Activated CD4-positive, alpha-beta T cell treated with anti-CD3 and anti-CD28 coated beads, Interleukin-2, amount 50 U/mL, for 1 hour (primary cell): ENCODE measurements around the gene MRPL24.
"Not testable (repeated sequence)": the region's sequence is repeated elsewhere in the genome, so short reads cannot be mapped to it uniquely, and the experiment has no call there.

Experiments used
- DNase-seq: peaks from one replicate; pipeline ENCODE4 v3.0.0-alpha.2; 2020

The MRPL24 gene

DNA sequence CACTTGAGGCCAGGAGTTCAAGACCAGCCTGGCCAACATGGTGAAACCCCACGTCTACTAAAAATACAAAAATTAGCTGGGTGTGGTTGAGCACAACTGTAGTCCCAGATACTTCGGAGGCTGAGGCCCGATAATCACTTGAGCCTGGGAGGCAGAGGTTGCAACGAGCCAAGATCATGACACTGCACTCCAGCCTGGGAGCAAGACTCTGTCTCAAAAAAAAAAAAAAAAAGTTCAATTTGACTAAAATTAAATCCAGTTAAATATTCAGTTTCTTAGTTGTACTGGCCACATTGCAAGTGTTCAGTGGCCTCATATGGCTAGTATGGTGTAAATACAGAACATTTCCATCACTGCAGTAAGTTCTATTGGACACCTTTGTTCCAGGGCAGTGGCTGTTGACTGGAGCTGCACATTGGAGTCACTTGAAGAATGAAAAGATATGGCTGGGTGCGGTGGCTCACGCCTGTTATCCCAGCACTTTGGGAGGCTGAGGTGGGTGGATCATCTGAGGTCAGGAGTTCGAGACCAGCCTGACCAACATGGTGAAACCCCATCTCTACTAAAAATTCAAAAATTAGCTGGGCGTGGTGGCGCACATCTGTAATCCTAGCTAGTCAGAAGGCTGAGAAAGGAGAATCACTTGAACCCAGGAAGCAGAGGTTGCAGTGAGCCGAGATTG, 16.8 kb upstream of the MRPL24 start:
- DNase-seq: not testable (repeated sequence)

DNA sequence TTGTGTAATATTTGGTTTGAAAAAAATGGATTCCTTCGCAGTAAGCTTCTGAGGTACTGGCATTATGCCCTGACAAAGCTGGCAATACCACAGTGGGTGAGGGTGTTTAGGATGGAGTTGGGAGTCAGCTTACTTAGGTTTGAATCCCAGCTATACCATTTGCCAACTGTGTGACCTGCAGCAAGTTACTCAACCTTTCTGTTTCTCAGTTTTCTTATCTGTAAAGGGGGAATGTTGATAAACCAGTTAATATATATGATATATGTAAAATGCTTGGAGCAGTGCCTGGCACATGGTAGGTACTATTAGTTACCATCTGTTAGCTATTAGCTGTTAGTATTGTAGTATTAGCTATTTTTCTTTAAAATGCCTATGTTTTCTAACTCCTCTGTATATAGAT, 15.5 kb upstream of the MRPL24 start:
- DNase-seq: no peak

DNA sequence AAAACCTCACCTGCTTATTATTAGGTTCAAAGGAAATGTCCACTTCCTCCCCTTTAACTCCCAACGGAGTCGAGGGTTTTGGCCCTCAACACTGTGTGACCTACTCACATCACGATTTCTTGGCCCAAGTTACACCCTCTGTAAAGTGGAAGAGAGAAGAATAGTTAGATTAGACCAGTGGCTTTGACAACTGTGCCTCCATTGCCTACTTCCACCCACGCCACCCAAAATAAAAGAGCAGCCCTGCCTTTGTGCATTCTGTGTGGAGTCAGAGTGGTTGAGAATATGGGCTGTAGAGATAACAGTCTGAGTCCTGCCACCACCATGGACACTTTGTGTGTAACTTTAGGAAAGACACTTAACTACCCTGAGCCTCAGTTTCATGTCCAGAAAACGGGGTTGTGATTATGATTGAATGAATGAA, 14.7 kb upstream of the MRPL24 start:
- DNase-seq: no peak

DNA sequence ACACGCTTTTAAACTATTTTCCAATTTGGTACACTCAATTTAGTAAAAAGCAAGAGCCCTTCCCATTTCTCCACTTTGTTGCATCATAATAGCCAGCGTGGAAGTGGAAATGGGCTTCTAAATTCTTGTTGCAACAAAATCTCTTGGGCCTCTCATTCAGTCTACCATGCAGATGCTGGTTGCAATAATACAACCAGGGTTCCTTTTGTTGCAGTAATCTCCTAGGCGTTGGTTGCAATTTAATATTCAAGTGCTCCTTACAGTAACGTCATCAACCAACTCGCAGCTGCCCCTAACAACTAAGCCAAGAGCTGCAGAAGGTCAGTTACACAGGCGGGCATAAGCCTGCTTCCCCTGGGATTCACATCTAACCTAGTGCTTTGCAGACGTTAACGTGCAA, 13.3 kb upstream of the MRPL24 start:
- no peak for DNase-seq

DNA sequence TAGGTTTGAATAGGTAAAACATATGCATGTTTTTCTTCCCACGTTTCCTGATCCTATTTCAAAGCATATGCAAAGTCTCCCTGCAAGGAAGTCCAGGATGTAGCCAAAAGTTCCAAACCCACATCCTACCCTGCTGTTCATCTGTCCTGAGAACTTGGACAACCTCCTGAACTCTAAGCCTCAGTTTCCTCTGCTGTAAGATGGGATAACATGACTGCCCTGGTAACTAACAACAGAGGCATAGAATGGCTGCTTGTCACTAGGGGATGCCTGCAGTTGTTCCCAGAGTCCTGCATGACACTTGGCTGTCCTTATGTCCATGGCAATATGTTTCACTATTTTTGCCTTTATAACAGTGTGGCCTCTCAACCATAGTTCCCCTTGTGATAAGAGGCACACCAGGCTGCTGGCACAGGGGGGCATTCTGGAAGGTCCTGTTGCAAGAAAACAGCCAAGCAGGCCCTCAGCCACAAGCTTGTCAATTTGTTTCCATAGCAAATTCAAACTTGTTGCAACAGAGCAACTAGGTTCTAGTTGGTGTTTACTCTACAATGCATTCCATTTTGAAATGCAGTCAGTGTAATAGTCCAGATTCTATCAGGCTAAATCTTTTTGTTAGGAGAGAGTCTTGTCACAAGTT, 12.1 kb upstream of the MRPL24 start:
- DNase-seq: no peak

DNA sequence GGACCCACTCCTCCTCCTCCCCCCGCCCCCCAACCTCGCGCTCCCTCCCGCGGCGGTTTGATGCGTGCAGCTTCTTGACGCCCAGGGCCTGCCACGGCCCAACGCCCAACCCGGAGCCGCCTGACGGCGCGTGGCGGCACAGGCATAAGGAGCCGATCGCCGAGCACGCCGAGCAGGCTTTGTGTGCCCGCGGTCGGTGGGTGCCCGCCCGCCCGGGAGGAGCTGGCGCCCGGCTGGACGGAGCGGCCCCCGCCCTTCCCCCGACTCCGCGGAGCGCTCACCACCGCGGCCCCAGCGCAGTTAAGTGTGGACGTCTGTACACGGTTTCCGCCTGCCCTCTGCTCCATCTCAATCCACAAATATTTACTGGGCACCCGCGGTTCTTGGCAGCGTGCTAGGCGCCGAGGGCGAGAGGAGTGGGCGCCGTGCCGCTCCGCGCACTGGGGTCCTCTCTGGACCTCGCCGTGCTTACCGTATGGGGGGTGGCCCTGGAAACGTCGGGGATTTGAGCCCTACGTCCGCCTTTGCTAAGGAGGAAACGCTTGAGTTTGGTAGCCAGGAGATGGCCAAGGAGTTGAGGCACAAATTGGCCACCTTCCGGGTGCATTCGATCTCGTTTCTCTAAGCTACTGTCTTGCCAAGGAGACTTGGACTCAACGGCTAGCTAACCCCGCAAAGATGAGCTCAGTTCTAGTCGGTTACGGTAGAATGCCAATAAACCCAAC, 11.0 kb upstream of the MRPL24 start:
- peak; percentile 97 for DNase-seq

DNA sequence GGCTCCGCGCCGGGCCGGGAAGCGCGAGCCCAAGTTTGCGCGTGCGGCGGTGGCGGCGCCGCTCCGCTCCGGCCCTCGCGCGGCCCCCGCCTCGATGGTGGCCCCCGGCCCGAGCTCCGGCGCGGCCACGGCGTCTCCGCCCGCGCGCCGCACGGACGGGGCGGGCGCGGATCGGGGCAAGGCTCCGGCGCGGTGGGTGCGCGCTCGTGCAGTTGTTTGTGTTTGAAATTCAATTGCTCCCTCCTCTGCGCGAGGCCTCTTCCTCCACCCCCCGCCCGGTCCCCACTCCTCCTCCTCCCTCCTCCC, 10.5 kb upstream of the MRPL24 start, which contains the start of gene HDGF:
Gene HDGF (minus strand): TSS at position 225 of the 306 bp plus-strand sequence. CDS start 246 bp downstream, outside the sequence.
- DNase-seq: no peak

DNA sequence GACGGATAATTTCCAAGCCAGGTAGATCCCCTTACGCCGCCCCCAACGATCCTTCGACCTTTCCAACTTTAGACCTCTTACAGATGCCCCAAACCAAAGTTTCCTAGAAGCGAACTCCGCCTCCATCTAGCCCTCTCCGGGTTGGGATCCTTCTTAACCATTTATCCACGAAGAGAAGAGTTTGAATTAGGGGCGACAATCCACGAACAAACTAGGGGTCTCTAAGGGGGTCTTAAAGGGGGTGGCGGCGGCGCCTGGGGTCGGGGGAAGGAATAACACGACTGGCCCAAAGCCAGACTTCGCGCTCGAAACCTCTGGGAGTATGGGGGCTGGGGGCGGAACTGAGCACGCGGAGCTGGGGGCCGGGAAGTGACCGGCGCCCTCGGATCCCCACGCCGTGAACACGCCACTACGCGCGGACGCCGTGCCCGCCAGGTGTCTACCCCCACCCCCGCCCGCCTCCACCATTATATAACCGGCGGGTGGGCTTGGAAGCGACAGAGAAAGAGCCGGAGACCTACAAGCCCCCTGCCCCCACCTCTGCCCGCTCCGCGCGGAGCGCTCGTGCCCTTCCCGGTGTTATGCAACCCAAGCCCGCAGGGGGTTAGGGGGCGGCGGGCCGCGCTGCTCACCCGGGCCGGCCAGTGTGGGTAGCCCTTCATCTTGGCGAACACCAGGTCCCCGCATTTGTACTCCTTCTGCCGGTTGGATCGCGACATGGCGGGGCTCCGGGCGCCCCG, 10.0 kb upstream of the MRPL24 start:
- peak; percentile 33 for DNase-seq

DNA sequence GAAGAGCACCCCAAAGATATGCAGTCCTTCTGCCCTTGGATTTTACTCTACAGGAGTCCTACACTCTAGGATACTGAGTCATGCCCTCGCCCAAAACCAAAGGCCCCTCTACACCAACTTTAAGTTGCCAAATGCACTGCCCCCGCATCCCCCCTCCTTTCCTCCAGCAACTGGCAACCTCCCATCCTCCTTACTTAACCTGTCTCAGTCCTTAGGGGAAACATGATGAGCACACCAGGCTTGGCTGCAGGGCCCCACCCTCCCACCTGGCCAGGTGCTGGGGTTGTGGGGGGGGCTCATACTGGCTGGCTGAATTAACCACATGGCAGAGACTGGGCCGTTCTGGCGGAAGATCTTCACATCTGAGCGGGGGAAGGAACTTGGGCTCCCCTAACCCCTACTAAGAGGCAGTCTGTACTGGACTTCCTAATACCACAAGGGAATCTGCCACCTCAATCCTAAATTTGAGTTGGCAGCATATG, 9.3 kb upstream of the MRPL24 start:
- DNase-seq: no peak

DNA sequence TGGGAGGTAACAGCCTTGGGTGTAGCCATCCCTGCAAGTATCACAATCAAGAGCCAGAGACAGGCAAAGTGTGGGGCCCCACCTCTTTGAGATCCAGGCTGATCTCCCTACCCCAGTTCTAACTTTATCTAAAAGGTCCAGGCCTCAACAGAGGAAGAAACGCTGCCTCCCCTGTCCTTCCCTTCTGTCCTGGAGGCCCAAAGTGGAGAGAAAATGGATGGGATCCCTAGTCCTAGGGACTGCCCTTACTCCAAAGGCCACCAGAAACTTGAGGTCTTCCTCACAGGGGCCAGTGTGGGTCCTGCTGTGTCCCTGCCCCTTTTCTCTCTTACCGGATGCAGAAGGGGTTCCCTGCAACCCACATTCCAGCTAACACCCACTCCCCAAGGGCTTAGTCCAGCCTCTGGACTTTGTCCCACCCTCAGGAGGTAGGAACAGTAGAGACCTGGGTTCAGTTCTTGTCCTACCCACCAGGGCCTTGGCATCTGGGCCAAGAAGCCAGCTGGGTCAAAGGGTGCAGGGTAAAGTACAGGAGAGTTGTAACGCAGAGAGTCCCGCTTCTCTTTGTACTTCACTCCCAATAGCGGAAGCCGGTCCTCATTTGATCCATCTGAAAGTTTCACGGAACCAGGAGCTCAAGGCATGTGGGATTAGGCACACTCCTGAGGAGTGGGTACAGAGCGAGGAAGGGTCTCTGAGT, 8.7 kb upstream of the MRPL24 start:
- DNase-seq: no peak

DNA sequence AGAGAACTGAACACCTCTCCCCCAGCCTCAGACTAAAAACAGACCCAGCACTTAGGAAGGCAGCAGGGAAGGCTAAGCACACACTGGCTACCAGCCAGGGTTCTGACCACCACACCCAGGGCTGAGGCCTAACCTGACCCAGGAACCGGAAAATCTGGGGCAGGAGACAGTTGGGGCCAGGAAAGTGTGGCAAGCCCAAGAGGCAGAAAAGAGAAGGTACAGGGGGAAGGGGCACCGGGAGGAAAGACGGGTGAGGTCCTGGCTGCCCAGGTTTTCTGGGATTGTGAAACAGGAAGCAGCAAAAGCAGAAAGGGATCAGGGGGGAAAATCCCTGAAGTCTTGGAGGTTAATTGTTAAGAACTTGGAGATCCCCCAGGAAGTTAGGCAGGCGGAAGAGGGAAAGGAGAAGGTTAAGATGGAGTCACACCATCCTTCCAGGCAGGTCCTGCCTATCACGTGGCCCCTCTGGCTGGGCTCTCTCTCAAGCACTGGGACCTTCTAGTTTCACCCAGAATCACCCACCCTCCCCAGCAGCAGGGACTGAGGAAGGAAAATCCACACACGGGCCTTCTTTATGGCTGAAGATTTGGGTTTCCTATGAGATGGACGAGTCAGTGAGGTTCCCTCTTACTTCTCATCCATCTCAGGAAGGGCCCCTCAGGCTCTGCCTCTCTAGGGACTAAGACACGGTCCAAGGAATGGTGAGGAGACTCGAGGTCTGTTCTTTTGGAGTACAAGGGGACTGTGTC, 8.0 kb upstream of the MRPL24 start:
- no peak for DNase-seq

DNA sequence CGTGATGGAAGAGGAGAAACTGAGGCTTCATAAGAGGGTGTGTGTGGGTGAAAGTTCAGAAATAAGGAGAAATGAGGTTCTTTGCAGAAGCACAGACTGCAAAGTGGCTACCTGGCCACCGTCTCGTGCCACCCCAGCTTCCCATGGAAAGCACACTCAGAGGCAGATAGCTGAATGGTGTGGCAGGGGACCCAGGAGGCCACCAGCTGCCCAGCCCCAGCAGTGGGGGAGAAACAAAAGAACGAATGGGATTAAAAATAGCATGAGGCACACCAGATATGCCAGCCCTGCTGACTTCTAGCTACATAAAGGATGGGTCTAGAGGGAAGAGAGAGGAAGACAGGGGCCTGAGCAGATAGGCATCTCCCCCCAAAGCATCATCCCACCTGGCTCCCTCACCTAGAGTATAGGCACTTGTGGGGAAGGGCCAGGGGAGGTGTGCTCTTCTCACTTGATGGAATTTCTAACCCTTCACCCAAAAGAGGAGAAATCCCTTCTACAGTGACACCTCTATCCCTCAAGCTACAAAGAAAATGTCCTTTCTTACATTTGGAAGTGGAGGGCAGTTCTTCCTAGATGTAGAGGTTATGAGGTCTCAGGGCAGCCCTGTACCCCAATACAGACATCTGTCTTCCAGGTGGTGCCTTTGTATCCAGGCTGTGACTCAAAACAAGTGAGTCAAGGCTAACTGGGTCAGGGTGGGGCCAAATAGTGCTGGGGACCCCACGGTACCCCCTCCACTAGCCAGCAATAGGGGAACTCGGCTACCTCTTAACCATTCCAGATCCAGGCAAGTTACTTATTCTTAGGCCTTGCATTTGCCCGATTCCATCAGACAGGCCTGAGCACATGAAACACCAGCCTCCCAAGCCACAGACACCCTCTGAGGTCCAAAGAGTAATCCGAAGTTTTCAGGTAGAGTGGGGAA, 7.1 kb upstream of the MRPL24 start:
- DNase-seq: no peak

DNA sequence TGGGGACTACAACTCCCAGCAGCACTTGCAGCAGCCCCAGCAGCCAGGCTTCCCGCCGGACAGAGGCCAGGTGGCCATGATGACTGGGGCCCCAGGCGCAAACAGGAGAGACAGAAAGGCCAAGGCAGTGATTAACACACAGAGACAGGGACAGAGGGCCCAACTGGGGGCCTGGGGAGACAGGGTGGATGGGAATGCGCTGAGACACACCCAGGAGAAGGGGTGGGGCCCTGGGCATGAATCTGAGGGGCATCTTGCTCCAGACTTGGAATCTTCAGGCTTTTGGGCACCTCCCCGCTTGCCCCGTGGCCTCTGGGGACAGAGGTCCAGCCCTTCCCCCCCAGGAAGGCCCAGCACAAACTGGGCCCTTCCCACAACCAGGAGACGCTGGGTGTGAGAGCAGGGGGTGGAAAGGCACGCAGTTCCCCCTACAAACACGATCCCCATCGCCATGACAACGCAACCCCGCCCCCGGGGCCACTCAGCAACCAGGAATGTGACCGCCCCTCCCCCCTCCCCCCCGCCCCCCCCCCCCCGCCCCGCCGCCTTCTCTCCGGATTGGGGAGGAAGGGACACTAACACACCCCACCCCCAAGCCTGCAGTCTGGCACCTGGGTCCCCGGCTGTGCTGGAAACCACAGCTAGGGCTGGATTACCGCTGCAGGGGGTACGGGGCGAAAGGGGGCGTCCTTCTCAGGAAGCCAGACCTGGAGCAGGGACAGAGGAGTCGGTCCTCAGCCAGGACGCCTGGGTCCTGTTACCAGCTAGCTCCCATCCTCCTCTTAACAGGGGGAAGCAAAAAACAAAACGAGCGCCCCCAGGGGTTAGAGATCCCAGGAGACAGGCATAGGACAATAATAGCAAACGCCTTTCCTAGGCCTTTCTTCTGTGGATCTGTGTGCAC, 6.1 kb upstream of the MRPL24 start:
- peak; percentile 68 for DNase-seq

DNA sequence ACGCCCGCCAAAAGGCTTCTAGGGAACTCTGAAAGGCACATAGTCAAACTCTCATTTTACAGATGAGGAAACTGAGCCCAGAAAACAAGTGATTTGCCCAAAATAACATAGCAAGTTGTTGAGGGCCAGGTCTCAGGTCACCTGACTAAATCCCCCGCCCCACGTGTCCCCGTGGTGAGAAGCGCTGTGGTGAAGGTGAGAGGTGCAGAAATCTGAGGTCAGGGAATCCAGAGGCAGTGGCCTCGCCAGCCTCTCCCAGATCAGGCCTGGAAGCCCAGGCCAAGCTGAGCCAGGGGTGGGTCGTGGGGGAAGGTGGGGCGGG, 5.5 kb upstream of the MRPL24 start:
- no peak for DNase-seq

DNA sequence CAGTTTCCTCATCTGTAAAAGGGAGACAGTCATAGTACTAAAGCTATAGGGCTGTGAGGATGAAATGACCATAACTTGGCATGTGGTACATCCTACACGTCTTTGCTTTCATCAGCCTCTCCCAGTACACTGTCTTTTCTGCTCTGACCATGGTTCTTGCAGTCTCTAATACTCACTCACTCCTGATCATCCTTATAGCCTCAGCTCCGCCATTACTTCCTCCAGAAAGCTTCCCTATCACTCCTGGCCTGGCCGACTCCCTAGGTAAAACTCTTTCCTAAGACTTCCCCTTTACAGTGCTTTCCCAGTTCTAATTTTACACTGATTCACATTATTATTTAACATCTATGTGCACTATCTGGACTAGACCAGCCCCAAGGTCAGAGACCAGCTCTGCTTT, 5.0 kb upstream of the MRPL24 start:
- DNase-seq: no peak

DNA sequence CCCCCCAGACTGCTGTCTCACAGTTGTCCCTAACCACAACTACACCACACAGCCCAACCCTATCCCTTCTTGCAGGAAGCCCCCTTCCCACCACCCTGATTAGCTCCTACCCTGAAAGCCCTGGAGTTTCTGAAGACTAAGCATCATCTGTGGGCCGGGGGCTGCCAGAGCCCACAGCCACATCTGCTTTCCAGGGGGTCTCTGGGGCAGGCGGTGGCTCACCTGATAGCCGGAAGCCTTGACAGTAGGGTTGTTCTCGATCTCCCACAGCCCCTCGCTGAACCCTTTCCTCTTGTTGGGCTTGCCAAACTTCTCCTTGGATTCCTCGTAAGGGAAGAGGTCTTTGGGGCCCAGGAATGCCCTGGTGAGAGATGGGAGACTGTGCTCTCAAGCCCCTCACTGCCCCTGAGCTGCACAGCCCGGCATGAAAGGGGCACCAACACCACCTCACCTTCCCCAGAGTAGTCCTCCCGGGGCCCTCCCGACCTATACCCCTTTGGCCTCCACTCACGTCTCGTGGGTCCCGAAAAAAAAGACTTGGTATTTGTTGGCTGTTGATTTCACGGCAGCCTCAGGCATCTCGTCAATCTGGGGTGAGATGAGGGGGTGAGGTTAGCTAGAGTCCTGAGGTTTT, 4.0 kb upstream of the MRPL24 start:
- no peak for DNase-seq

DNA sequence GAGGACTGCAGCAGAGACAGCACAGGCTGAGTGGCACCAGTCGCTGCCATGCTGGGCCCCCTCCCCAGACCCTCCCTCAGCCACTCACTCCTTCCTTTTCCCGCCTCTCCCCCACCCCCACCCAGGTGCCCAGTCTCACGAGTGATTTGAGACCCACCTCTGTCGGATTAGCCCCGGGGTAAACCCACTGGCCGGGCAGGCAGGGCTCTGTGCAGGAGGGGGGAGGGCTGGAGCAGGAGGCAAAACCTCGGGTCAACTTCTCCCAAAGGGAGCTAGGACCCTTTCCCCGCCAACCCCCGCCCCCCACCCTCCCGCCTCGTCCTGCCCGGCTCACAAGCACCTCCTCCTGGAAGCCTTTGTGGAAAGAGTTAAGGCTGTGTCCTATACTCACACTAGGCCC, 3.5 kb upstream of the MRPL24 start:
- no peak for DNase-seq

DNA sequence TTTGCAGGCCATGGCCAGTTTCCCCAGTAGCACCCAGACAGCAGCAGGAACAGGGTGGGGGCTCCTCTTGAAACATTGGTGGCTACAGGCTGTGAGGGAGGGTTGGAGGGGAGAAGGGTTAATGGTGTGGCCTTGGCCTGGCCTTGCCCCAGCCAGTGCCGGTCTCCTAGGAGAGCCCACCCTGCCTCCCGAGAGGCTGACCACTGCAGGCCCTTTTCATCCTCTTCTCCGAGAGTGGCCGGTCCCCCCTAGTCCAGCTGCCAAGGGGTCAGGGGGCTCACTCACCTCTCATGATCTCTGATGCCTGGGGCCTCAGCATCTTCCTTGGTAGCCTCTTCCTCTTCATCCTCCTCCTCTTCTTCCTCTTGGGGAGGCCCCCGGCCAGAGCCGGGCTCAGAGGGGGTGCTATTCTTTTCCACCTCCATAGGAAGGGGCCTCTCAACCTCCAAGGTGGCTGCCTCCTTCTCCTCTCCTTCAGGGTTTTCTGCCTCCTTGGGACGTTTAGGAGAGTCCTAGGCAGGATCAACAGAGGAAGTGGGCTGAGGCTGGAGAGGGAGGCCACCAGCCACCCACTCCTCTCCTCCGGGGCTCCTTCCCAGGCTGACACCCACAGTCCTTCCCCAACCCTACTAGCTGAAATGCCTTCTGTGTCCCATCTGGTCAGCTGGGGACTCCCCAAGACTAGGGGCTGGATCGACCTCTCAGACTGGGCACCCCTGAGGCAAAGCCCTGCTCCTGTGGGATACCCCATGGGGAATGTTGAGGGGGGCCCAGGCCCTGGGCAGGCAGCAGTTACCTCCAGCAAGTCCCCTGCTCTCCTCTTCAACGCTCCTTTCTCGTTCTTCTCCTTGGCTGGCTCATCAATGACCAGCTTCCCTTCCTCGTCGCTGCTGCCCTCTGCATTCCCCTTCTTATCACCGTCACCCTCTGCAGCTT, 2.7 kb upstream of the MRPL24 start:
- DNase-seq: no peak
